ENCODE results near the gene RASL12. TPM values are rescaled to one million over a fixed set of nuclear protein-coding genes. Genes with fewer than 3 reads are reported as not detected.

Gene RASL12
- total and polyA plus RNA-seq, 2 of the 8 experiments (the other 6 are each of a cell fraction or from before 2014, with no cell fraction given) = 9.5 to 10.3 TPM

DNA sequence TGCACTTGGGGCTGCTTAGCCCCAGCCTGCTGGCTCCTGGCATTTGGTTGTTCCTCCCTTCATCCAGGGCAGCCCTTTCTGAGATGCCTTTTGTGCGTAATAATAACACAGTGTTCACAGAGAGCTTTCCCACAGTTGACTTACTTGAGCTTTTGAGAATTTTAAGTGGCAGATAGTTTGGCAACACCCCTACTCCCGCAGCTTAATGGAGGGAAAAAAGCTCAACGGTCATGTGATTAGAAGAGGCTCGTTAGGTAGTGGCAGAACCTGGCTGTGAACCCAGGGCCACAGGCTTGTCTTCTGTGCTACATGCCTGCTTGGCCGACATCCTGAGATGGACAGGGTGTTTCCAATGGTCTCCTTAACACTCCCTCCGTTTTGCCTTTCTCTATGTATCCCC, 13.5 kb upstream of the RASL12 start:
- no peak overlapping the region for H3K56ac ChIP-seq (replicated peaks; ENCODE audit: insufficient read length, low read depth, low read length)
- no peak overlapping the region for H2BK5ac ChIP-seq (ENCODE audit: low read depth, low read length)
- no peak overlapping the region for H2BK20ac ChIP-seq (ENCODE audit: low read length)
- H3K4ac ChIP-seq (replicated peaks; ENCODE audit: insufficient read length, low read depth, low read length) = no peak overlapping the region
- POLR2A ChIA-PET (ENCODE audit: partially characterized antibody) = interaction anchor here (14.5 kb wide), 1 partner anchor 14 kb away, joined by 93 read pairs; the partner anchor contains the start of gene RASL12
- no peak overlapping the region for H3K9ac ChIP-seq (replicated peaks in 1 of 4; ENCODE audit: extremely low read depth in 1 of 4, low read depth in 3 of 4, low read length in 3 of 4)
- CTCF ChIA-PET (ENCODE audit: partially characterized antibody) = interaction anchor here (0.6 to 32.9 kb wide), 6 partner anchors 14 to 177 kb away, joined by 3 to 1213 read pairs (median 24); partner anchors contain the start of genes RASL12 and SLC51B
- H3K27ac ChIP-seq (ENCODE audit: low read depth, low read length) = no peak overlapping the region
- no peak overlapping the region for H2BK120ac ChIP-seq (replicated peaks; ENCODE audit: low read depth, low read length)
- 78% methylated on average over 6 of the region's 6 CpGs; no CpG with 5 or more reads in 1 of the 2 experiments for WGBS, 2 experiments (ENCODE audit: extremely low coverage in 1 of 2, insufficient coverage in 1 of 2, insufficient read length in 1 of 2, insufficient replicate concordance in 2 of 2, low coverage in 1 of 2, low lambda C conversion rate in 2 of 2, missing lambda C conversion rate in 1 of 2)
- peaks cover 0 to 9% (median 8%) of the 10 kb centered on the region in 4 experiments; a peak in 5 of 7 replicates for H3K27me3 ChIP-seq (replicated peaks in 1 of 4; ENCODE audit: control insufficient read depth in 3 of 4, extremely low read depth in 1 of 4, insufficient read depth in 3 of 4, low read length in 3 of 4)
- 0 out of 2 replicates have a peak overlapping the region, but pooled peaks have one; percentile 71 for H2BK12ac ChIP-seq (ENCODE audit: low read depth, low read length)
- H3K79me1 ChIP-seq (ENCODE audit: low read depth, low read length) = no peaks in the 10 kb centered on the region
- H3K23me2 ChIP-seq (ENCODE audit: low read depth, low read length) = no peaks in the 10 kb centered on the region; the same call in 1 of the 2 replicates
- no peak overlapping the region for H3K14ac ChIP-seq (ENCODE audit: insufficient read length)
- no peak overlapping the region for H2BK15ac ChIP-seq (ENCODE audit: low read length)
- no peaks in the 10 kb centered on the region for H3K36me3 ChIP-seq (ENCODE audit: control insufficient read depth in 2 of 4, insufficient read depth in 4 of 4, low read length in 3 of 4)
- DNase-seq (ENCODE audit: low read depth in 1 of 2, low spot score in 2 of 2) (no peak), FAIRE-seq (no peak)
- no peak overlapping the region for H2AFZ ChIP-seq (ENCODE audit: low read length)
- H4K8ac ChIP-seq (ENCODE audit: extremely low read depth, insufficient read depth, low read length) = no peak overlapping the region
- H4K91ac ChIP-seq (replicated peaks; ENCODE audit: insufficient read length, low read length) = no peak overlapping the region
- H4K20me1 ChIP-seq (replicated peaks in 1 of 2; ENCODE audit: control insufficient read depth in 1 of 2, insufficient read depth in 2 of 2, low read length in 2 of 2) = no peaks in the 10 kb centered on the region
- no peak overlapping the region for H3K4me3 ChIP-seq (ENCODE audit: extremely low read depth in 1 of 4, insufficient read depth in 2 of 4, low read depth in 3 of 4, low read length in 4 of 4)
- no peak overlapping the region for H3K23ac ChIP-seq (ENCODE audit: insufficient read length)
- no peak overlapping the region for H4K5ac ChIP-seq (ENCODE audit: insufficient read length, low read depth, low read length)
- TF ChIP-seq, protein P1, sequence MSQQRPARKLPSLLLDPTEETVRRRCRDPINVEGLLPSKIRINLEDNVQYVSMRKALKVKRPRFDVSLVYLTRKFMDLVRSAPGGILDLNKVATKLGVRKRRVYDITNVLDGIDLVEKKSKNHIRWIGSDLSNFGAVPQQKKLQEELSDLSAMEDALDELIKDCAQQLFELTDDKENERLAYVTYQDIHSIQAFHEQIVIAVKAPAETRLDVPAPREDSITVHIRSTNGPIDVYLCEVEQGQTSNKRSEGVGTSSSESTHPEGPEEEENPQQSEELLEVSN (IDR thresholded peaks at IDR 0.05) = 0 out of 2 replicates have a peak, but pooled peaks have one; percentile 15
- TF ChIP-seq NANOG (IDR thresholded peaks at IDR 0.05; ENCODE audit: insufficient read depth, low read depth, low read length, poor library complexity, severe bottlenecking) (no peak), CEBPB (IDR thresholded peaks at IDR 0.05; ENCODE audit: low read depth, low read length) (no peak)
- H2AK5ac ChIP-seq (ENCODE audit: low read depth, low read length) = no peak overlapping the region; the same call in 1 of the 2 replicates
- H3K9me3 ChIP-seq (ENCODE audit: insufficient read depth in 2 of 2, low read depth in 1 of 2, low read length in 1 of 2) = no peaks in the 10 kb centered on the region
- no peak overlapping the region for H3K4me2 ChIP-seq (ENCODE audit: insufficient read depth in 1 of 2, low read depth in 2 of 2, low read length in 2 of 2)
- H3K4me1 ChIP-seq (replicated peaks in 1 of 4; ENCODE audit: control insufficient read depth in 3 of 4, insufficient read depth in 4 of 4, low read length in 3 of 4) = peaks cover 15 to 28% (median 18%) of the 10 kb centered on the region in 4 experiments
- H3K79me2 ChIP-seq (ENCODE audit: control insufficient read depth in 1 of 2, insufficient read depth in 2 of 2, low read length in 2 of 2) = no peaks in the 10 kb centered on the region
- H3K18ac ChIP-seq (ENCODE audit: extremely low read depth, low read length) = peak overlapping the region; percentile 20; the same call in 1 of the 2 replicates
